GM19452 (cell line): Measurements from ENCODE around the gene RNF135.
"Not testable (repeated sequence)": the region's sequence is repeated elsewhere in the genome, so short reads cannot be mapped to it uniquely, and the experiment has no call there.

Experiments
- ATAC-seq: cut with Tn5 transposase; IDR thresholded peaks from one replicate; pipeline ENCODE4 v1.9.1; 2021; ENCODE audit not compliant: unreplicated experiment

Gene RNF135, protein sequence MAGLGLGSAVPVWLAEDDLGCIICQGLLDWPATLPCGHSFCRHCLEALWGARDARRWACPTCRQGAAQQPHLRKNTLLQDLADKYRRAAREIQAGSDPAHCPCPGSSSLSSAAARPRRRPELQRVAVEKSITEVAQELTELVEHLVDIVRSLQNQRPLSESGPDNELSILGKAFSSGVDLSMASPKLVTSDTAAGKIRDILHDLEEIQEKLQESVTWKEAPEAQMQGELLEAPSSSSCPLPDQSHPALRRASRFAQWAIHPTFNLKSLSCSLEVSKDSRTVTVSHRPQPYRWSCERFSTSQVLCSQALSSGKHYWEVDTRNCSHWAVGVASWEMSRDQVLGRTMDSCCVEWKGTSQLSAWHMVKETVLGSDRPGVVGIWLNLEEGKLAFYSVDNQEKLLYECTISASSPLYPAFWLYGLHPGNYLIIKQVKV

DNA sequence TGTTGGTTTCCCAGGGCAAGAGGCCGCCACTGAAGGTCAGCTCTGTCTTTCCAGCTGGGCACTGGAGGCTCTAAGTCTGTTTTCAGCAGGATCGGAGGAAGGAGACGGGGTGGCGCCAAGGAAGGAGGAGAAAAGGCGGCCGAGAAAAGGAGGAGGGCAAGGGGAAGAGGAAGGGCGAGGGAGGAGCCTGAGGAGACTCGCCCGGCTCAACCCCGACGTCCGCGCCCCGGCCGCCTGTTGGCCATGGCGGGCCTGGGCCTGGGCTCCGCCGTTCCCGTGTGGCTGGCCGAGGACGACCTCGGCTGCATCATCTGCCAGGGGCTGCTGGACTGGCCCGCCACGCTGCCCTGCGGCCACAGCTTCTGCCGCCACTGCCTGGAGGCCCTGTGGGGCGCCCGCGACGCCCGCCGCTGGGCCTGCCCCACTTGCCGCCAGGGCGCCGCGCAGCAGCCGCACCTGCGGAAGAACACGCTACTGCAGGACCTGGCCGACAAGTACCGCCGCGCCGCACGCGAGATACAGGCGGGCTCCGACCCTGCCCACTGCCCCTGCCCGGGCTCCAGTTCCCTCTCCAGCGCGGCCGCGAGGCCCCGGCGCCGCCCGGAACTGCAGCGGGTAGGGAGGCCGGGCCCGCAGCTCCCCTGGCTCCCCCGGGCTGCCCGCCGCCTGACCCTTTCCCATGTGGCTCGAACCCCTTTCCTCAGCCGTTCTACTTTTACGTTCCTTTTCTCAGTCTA lies at the start of gene RNF135:
Gene RNF135 (plus strand): TSS at position 209 of the 737 bp plus-strand sequence. CDS start 35 bp downstream, at position 244.
- ATAC-seq = peak; percentile 54

DNA sequence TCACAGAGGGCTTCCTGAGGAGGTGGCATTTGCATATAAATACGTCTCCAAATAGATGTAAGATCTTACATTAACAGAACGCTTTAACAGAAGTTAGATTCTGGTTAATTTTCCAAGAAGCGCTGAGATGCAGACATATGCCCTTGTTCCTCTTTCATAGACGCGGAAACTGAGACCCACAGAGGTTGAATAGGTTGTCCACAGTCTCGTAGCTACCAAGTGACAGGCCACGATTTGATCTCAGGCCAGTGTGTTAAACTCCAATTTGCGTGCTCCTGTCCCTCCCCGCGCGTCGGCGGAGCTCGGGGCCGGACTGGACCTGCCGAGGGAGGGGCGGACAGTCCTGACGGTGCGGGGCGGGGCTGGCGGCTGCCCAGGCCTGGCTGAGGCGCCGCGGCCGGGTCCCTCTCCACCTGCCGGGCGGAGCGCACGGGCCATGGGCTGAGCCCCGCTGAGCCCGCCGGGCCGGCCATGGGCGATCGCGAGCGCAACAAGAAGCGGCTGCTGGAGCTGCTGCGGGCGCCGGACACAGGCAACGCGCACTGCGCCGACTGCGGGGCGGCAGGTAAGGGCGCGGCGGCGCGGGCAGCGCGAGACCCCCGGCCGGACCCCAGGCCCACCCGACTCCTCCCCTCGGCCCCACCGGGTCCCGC lies 49.2 kb upstream of the RNF135 start, which contains the start of gene ADAP2:
Gene ADAP2 (plus strand): TSS at position 402 of the 653 bp plus-strand sequence. CDS start 70 bp downstream, at position 472.
- ATAC-seq = no peak

DNA sequence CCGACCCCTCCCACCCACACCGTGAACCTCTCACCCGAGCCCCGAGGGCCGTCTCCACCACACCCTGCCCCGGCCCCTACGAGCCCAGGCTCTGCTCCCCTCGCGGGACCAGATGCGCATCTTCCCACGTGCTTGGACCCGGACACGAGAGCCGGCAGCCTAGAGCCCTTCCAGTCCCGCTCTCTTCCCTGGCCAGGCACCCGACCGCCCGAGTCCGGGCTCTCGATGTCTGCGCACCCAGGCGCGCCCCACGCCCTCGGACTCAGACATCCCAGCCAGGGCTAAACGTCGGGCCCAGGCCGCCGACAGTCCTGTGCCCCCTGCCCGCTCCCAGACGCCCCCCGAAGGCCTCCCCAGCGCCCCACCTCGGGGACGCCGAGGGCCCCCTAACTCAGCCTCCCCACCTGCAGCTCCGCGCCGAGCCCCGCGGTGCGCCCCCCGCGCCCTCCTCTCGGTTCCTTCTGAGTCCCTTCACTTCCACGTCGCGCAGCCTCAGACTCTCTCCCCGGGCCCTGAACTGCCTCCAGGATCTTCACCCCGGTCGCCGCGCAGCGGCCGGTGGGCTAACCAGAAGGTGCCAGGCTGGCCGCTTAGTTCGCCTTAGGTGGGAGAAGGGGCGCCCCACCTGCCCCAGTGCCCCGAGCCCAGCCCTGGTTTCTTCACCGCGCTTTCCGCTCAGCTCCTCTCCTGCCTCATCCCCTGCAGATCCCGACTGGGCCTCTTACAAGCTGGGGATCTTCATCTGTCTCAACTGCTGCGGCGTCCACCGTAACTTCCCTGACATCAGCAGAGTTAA lies 48.4 kb upstream of the RNF135 start:
- no peak for ATAC-seq

DNA sequence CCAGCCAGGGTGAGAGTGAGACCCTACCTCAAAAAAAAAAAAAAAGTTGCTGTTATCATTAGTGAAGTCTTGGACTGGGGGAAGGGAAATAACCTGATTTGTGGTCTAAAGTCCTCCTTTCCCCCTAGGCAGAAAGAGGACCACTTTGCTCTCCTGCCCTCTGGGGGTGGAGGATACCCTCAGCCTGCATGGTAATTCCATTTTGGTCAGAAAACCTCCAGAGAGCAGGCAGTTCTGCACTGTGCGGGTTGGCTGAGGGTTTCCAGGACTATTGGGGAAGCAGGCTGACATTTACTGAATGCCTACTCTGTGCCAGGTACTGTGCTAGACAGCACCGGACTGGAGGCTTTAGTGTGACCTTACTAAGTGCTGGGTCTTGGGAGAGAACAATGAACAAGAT lies 46.5 kb upstream of the RNF135 start:
- no peak for ATAC-seq

DNA sequence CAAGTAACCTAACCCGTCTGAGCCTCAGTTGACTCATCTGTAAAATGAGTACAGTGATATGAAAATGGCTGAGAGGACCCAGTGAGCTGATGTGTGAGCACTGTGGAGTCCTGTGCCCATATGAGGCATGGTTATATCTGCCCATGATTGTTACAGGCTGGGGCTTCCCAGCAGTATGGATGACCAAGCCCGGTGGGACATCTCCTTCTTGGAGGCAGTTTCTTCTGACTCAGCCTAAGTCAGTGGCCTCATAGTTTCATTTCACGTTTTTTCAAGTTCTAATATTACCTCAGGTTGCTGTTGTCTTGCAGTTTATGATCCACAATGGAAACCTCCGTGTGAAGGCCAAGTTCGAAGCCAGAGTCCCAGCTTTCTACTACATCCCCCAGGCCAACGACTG lies 44.3 kb upstream of the RNF135 start:
- ATAC-seq = no peak

DNA sequence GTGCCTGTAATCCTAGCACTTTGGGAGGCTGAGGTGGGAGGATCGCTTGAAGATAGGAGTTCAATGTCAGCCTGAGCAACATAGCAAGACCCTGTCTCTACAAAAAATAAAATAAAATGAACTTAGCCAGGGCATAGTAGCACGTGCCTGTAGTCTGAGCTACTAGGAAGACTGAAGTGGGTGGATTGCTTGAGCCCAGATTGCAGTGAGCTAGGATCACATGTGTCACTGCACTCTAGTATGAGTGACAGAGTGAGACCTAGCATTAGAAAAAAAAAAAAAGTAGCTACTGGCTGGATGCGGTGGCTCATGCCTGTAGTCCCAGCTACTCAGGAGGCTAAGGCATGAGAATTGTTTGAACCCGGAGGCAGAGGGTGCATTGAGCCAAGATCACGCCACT lies 43.1 kb upstream of the RNF135 start:
- no peak for ATAC-seq

DNA sequence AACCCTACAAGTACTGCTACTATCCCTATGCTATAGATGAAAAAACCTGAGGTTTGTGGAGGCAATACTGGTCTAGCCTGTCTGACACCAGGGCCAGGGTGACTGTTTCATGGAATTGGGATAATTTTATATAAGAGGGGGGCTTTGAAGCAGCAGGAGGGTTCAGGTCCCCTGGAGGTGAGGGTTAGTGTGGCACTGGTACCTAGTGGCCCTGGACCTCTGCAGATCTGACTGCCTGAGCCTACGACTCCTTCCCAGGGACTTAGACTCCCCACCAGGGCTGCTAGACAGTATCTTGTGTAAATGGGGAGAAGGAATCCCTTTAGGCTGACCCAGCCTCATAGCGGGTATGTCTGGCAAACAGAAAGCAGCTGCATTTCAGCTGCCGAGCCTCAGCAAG lies 42.3 kb upstream of the RNF135 start:
- no peak for ATAC-seq

DNA sequence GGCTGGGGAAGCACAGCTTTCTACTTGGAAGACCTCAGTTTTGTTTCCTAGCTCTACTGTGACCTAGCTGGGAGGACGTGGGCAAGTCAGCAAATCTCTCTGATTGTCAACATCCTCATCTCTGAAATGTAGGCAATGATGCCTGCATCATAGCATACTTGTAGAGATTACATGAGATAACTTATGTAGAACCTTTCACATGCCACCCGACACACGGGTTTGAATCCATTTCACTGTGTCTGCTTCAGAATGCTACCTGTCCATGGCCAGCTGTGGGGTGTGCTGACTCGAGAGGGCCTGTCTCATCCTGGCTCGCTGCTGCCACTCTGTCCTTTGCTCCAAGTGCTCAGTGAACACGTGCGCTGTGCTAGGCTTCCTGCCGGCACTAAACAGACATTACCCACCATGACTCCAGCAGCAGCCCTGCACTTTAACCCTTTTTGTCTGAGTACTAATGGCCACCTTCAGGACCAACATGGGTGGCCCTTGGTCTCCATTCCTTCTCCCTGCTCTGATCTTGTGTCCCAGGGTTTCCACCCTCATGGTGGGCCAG lies 41.7 kb upstream of the RNF135 start:
- ATAC-seq = no peak

DNA sequence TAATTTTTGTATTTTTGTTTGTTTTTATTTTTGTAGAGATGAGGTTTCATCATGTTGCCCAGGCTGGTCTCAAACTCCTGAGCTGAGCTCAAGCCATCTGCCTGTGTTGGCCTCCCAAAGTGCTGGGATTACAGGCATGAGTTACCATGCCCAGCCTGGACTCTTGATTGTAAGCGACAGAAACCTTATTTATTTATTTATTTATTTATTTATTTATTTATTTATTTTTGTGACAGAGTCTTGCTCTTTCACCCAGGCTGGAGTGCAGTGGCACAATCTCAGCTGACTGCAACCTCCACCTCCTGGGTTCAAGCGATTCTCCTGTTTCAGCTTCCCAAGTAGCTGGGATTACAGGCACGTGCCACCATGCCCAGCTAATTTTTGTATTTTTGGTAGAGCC lies 41.0 kb upstream of the RNF135 start:
- ATAC-seq = not testable (repeated sequence)

DNA sequence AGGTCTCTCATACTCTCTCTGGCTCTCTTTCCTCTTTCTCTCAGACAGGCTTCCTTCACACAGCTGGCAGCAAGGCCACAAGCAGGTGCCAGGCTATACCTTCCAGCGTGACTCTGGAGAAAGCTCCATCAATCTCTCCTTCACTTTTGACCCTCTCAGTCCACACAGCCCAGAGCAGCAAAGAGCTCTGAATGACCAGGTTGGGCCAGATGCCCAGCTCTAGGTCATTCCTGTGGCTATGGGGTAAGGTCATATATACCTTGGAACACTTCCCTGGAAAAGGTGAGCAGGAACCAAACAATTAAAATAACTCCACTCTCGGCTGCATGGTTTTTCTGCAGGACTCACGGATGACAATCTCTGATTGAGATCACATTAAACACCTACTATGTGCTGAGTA lies 40.3 kb upstream of the RNF135 start:
- ATAC-seq = no peak

DNA sequence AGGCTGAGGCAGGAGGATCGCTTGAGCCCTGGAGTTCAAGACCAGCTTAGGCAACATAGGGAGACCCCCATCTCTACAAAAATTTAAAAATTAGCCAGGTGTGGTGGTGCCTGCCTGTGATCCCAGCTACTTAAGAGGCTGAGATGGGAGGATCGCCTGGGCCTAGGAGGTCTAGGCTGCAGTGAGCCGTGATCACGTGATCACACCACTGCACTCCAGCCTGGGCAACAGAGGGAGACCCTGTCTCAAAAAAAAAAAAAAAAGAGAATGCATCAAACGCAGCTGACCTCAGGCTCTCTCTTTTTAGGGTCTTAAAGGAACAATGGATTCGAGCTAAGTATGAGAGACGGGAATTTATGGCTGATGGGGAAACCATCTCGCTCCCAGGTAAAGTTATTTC lies 39.3 kb upstream of the RNF135 start:
- ATAC-seq = not testable (repeated sequence)

DNA sequence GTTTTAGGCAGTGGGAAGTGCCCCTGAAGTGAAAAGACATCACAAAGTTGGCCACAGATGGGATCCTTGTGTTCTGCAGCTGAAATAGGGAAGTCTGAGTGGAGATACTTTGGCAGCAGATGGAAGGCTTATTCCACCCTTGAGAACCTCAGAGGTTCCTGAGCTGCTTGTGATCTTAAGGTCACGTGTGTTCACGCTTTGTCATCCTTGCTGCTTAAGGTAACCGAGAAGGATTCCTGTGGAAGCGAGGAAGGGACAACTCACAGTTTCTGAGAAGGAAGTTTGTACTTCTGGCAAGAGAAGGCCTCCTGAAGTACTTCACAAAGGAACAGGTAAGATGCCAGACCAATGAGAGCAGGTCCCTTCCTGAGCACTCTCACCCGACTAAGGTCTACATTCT lies 36.9 kb upstream of the RNF135 start:
- no peak for ATAC-seq

DNA sequence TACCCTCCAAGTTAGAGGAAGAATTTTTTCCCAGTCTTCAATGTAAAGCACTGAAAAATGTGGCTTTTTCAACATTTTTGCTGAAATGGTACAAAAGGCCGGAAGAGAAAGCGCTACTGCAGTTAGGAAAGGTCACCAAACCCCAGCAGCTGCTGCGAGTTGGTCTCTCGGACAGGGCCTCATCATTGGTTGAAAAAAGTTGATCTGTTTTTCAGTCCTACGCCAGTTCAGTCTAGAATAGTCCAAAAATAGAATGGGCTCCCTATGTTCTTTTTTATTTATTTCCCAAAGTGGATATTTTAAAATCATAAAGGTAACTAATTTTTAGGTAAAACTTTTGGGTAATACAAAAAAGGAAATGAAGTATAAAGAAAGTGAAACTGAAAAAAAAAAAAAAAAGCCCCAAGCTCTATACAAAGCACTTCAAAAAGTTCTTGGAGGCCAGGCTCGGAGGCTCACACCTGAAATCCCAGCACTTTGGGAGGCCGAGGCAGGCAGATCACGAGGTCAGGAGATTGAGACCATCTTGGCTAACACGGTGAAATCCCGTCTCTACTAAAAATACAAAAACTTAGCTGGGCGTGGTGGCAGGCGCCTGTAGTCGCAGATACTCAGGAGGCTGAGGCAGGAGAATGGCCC lies 31.7 kb upstream of the RNF135 start:
- ATAC-seq = no peak

DNA sequence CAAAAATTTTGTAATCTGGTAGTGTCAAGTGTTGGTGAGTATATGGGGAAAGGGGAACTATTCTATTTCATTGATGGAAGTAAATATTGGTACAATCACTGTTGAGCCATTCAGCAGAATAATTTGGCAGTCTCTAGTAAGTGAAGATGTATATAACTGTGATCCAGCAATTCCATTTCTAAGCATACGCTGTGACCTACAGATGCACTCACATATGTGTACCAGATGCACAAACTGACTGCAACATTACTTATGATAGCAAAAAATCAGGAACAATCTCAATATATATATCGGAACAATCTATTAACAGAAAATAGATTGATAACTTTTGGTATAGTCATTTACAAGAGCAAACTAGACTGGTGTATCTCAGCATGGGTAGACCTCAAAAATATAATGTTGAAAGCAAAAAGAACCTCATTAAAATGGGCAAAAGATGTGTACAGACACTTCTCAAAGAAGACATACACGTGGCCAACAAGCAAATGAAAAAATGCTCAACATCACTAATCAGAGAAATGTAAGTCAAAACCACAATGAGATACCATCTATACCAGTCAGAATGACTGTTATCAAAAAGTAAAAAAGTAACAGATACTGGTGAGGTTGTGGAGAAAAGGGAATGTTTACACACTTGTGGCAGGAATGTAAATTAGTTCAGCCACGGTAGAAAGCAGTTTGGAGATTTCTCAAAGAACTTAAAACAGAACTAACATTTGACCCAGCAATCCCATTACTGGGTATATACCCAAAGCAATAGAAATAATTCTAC lies 28.3 kb upstream of the RNF135 start:
- ATAC-seq = no peak

DNA sequence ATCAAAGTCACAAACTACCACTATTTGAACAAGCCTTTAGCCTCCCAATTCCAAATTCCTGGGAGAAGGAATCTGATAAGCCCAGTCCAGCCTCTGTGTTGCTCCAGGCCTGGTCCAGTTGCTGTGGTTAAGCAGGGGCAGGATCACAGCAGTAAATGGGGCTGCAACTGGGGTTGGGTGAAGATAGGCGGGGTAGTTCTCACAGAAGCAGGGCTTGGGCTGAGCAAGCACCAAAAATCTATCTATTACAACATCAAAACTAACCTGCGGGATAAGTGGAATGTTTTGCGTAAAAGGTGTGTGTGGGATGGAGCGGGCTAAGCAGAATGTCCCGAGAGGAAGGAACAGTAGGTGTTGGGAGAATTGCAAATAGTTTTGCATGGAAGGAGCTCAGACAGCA lies 23.0 kb upstream of the RNF135 start:
- ATAC-seq = no peak

DNA sequence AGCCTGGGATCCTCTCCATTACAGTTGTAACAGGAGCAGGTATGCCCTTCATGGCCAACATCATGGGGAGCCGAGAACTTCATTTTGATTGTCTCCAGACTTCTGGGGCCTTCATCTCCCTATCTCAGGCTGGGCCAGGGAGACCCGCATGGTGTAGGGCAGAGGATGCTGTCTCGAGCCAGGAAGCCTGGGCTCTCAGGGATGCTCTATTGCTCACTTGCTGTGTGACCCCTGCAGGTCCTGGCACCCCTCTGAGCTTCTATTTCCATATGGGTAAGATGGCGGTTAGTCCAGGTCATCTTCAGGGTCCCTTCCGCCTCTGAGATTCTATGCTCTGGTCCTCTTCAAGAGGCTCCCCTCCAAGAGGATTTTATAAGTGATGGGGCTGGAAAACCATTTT lies 20.6 kb upstream of the RNF135 start:
- ATAC-seq = no peak

DNA sequence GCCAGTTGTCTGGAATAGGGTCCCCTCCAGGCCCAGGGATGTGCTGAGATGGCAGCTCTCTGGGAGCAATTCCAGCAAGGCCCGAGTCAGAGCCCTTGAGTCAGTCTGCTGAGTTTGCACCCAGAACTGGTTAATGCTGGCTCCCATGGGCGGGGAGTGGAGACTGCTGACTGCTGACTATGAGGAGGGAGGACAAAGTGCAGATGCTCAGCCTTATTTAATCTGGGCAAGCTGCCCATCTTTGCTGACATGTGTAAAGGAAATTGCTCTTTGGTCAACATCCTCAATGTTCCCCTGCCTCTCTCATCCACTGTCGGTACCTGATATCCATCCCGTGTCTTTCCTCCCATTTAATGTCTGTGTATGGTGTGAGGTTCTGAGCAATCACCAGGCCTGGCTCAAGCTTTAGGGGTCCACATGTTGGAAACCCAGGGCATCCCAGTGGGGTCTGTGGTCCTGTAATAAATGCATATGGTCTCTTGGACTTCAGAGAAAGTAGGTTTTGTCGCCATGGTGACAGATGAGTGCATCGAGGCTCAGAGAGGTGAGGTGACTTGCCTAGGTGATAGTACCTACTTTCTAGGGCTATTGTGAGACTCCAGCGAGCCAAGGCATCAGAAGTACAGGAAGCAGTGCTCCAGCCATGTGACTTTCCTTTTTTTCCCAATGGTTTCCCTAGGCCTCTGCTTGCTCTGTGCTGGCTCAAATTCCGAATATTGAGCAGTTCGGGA lies 20.0 kb upstream of the RNF135 start:
- ATAC-seq = no peak

DNA sequence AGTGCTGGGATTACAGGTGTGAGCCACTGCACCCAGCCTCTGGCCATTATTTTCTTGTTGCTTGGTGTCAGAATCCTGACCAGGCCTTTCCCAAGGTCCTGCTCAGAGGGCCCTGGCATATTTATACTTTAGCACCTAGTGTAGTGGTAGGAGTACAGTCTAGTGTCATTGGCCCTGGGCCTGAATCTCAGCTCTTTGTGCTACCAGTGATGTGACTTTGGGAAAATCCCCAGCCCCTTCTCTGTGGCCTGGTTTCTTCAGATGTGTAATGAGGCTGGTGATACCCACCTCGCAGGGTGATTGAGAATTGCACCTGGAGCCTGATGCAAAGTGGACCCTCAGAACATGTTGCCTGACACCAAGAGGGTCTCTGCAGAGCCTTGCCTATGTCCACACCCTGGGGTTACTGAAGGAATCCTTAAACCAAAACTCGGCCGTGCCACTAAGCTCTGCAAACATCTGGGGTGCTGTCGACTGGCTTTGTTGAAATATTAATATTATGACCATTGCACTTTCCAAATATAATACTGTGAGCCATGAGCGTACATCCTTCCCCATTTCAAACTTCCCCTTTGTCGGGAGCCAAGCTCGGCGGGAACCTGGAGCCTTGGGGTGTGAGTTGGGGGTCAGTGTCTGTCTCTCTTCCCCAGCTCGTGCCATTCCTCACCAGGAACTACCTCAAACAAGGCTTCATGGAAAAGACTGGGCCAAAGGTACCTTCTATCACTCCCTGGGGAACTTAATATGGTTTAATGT lies 18.0 kb upstream of the RNF135 start:
- no peak for ATAC-seq
